Left forelimb (tissue), 1 donor: Measurements from ENCODE around the gene DMPK.
A peak's percentile ranks its signal among the peaks of the same experiment; 100 is the strongest.

Source experiments
- DNase-seq: peaks from one replicate; pipeline ENCODE4 v3.0.0-alpha.2; 2018; ENCODE audit warnings: low spot score

The DMPK gene, protein sequence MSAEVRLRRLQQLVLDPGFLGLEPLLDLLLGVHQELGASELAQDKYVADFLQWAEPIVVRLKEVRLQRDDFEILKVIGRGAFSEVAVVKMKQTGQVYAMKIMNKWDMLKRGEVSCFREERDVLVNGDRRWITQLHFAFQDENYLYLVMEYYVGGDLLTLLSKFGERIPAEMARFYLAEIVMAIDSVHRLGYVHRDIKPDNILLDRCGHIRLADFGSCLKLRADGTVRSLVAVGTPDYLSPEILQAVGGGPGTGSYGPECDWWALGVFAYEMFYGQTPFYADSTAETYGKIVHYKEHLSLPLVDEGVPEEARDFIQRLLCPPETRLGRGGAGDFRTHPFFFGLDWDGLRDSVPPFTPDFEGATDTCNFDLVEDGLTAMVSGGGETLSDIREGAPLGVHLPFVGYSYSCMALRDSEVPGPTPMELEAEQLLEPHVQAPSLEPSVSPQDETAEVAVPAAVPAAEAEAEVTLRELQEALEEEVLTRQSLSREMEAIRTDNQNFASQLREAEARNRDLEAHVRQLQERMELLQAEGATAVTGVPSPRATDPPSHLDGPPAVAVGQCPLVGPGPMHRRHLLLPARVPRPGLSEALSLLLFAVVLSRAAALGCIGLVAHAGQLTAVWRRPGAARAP

DNA sequence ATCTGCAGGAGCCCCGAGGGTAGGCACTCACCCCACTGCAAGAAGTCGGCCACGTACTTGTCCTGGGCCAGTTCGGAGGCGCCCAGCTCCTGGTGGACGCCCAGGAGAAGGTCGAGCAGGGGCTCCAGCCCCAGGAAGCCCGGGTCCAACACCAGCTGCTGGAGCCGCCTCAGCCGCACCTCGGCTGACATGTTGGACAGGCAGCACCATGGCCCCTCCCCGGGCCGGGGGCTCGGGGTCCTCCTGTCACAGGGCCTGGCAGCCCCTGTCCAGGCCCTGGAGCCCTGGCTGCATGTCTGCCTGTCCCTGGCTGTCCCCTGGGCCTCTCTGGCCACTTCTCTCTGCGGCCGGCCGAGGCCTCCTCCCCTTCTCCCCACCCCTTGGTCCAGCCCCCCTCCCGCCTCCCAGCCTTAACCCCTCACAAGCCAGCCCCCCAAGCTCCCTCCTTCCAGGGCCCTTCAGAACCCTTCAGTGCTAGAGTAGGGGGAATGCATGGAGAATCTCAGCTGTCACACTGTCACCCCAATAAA lies at the start of gene DMPK:
Gene DMPK (minus strand): TSS at position 329 of the 530 bp plus-strand sequence. CDS start 138 bp downstream, at position 191.
- peak; percentile 73 for DNase-seq

DNA sequence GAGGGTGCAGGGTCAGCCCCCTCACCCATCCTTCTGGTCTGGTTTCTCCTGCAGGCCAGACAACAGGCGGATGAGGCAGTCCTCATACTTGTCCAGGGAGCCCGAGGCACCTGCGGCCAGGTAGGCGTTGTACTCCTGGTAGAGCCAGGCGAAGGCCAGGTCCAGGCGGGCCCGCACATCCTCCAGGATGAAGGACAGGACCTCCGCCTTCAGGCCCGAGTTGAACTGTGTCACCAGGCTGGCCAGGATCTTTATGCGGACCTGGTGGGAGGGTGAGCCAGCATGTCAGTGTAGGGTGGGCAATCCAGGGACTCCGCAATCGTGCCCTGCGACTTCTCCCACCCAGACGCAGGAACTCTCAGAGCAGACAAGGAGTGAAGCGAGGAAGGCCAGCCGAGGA lies 46.7 kb upstream of the DMPK start:
- DNase-seq = no peak

DNA sequence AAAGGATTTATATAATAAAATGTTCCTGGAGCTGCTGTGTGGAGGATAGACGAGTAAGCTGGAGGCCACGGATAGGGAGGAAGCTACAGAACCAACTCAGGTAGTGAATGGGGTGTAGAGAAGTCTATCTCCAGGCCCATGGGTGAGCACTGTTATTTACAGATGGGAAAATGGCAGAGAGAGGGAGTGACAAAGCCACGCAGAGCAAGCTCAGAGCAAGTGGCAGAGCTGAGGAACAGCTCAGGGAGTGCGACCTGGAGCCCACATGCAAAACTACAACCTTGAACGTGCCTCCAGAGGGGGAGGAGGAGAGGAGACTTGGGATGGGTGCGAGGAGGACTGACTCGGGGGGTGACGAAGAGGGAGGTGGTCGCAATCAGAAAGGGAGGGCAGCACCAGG lies 46.2 kb upstream of the DMPK start:
- no peak for DNase-seq

DNA sequence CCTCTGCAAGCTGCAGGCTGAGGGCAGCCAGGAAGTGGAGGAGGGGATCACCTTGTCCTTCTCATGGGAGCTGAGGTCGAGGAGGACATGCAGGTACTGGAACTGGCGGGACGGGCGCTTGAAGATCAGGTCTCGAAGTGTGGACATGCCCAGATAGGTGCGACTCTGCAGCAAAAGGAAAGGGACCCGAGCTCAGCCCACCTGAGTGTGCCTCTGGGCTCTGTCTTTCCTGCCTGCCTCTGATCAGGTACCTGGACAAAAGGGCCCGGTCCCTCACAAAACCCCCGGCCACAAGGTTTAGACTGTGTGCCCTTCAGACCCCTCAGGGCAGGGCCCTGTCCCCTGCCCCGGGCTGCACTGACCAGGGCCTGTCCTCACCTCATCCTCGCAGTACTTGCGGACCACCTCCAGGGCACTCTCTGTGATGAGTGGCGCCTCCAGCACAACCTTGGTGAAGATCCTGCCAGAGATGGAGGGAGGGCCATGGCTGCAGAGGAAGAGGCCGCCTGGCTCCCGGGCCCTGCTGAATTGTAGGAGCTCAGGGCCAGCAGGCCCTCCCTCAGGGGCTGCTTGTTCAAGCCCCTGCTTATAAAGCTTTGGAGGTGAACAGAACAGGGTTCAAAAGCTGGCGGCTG lies 45.3 kb upstream of the DMPK start:
- no peak for DNase-seq

DNA sequence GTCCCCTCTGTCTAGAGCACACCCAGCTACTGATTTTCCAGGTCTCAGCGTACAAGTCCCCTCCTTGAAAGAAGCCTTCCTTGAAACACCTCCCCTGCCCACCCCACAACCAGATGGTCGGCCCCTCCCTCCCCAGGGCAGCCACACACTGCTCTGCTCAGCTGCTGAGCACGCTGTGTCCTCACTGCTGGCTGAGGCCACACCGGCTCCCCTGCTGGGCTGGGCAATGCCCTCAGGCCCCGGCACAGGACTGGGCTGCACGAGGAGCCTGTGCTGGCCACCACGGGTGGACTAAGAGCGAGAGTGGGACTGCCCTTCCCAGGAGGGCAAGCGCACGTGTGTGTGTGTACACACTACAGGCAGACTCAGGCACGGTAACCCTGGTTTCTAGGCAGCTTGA lies 44.6 kb upstream of the DMPK start:
- no peak for DNase-seq

DNA sequence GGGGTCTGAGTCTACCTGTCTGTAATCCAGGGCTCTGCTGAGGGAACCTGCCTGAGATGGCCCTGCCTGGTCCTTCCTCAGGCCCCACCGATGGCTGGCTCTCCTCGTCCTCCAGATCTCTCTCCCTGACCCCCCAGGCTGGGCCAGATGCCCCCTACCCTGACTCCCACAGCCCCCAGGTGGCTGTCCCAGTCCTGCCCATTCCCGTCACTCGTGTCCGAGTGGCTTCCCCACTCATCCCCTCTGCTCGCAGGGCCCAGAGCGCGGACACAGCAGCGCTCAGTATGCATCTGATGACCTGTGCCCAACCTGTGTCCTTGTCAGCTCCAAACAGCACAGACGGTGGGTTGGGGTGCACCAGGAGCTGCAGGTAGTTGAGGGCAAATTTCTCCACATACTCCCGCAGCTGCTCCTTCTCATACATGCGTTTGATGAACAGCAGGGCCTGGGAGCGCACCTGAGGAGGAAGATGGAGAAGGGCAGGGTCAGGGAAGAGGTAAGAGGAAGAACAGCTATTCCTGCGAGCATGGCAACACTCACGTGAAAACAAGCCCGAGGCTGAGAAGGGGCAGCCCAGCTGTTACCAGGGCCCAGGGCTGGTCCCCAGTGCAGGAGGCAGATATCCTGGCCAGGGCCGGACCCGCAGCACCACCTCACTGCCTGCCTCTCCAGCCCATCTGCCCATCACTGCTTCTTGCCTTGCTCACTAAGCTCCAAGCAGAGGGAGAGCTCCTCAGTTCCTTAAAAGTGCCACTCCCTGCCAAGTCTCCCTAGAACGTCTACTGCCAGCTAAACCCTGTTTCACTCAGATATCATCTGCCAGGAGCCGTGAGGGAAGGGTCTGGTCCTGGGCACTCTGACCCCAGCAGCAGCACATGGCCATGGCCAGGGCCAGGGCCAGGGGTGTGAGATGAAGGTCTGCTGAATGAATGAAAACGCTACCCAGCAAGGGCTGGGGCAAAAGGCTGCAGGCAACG lies 43.9 kb upstream of the DMPK start:
- no peak for DNase-seq

DNA sequence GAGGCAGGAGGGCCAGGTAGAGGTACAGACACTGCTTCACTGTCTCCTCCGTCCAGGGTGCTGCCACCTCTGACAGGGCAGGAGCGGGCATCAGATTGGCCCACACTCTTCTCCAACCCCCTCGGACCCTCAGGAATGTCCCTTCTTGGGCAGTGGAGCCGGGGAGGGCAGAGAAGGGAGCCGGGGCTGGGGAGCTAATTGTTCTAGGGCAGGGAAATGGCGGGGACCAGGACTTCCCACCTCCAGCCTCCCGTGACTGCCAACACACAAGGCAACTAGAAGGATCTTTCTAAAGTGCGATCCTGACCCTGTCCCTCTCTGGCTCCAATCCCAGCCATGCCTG lies 42.9 kb upstream of the DMPK start:
- no peak for DNase-seq

DNA sequence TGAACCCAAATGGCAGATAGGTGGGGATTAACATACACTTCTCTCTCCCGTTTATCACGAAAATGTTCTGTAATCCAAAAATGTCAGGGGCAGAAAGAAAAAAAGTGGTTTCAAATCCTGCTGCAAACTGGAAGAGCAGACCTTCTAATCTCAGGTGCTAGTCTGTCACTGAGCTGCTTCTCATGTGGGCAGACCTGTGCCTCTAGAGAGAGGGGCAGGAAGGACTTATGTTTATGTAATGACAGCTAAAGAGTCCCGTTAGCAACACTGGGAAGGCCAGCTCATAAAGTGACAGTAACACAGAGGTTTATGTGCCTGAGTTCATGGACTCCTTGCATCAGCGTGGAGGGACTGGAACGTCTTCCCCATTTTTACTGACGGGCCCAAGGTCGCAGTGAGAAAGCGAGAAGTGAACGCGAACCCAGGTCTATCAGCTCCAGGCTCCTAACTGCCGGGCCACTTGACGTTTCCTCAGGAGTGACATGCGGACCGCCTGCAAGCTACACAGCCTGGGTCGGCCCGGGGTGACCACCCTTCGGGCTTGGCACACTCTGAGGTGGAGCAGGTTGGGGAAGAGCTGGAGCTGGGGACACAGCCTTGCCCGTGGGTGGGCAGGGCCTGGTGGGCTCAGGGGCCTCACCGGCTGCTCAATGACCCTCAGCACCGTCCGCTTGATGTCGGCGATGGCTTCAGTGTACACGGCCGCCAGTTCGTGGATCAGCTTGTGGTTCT lies 42.4 kb upstream of the DMPK start:
- DNase-seq = no peak

DNA sequence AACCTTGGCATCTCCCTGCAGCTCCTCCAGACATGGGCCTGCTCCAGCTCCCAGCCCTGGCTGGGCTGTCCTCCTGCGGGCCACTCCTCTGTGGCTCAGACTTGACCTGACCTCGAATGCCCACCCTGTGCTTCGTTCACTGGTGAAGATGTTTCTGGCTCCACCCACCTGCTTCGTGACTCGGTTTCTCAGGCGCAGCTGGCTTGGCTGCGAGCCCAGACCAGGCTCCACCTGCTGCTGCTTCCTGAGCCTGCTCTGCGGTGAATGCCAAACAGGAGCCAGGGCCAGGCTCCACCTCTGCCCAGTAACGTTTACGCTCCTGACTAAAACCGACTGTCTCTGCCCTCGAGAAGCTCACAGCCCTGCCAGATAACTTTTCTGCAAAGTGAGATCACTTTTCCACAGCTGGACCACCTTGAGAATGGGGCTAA lies 41.8 kb upstream of the DMPK start:
- no peak for DNase-seq

DNA sequence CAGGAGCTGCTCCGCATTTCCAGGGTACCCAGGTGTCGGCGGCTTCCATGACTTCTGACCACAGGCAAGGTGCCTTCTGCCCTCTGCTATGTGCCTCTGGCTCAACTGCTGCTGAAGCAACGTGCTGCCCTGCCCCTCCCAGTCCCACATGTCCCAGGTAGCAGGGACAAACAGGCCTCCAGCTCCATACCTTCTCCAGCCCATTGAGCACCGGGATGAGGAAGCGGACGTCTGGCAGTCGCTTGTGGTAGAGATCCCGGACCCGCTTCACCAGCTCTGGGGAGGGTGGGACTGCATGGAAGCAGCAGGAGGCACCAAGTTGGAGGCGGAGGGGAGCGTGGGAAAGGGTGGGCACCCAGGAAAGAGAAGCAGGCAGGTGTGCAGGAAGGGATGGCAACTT lies 40.9 kb upstream of the DMPK start:
- no peak for DNase-seq

DNA sequence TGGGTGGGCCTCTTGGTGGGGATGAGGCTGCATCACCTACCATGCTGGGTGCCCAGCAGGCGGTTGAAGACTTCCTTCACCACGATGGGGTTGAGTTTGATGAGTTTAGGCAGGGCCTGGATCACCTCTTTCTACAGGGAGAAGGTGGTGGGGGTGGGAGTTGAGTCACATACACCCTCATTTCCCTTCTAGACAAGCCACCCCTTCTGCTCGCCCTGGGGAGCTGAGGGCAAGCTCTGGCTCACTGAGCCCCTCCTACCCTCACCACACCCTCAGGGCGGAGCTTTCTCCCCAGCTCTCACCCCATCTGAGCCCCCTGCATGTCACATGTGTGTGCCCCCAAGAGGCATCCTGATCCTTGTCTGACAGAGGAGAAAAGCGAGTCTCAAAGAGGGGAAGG lies 40.4 kb upstream of the DMPK start:
- DNase-seq = no peak

DNA sequence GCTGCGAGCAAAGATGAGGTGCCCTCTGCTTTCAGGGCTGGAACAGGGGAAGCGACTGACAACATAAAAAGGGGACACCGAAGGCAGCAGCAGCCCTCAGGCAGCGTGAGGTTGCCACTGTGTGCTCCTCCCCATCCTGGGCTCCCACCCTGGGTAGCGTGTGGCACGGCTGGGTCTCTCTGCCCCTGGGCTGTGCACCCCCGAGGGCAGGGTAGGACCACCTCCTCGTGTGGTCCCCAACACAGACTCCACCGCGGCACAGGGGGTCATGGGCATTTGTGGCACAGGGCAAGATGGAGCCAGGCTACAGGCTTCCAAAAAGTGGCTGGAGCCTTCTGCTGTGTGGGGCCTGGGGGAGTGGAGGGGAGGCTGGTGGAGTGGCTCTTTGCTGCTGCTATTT lies 39.3 kb upstream of the DMPK start:
- DNase-seq = no peak

DNA sequence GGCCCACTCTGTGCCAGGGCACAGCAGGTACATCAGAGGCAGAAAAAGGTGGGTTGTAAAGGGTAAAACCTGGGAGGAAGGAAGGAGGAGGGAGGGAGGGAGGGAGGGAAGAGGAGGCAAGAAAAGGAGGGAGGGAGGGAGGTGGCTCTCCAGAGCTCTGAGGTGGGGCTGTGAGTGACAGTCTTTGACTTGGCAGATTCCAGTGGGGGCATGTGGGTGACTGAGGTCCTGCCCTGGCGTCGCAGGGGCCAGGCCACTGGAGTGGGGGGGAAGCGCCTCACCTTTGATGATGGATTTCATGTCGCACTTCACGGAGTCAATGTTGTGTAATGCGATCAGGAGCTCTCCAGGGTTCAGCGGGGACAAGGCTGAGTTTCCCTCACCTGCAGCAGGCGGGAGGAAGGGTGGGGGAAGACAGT lies 38.8 kb upstream of the DMPK start:
- DNase-seq = no peak

DNA sequence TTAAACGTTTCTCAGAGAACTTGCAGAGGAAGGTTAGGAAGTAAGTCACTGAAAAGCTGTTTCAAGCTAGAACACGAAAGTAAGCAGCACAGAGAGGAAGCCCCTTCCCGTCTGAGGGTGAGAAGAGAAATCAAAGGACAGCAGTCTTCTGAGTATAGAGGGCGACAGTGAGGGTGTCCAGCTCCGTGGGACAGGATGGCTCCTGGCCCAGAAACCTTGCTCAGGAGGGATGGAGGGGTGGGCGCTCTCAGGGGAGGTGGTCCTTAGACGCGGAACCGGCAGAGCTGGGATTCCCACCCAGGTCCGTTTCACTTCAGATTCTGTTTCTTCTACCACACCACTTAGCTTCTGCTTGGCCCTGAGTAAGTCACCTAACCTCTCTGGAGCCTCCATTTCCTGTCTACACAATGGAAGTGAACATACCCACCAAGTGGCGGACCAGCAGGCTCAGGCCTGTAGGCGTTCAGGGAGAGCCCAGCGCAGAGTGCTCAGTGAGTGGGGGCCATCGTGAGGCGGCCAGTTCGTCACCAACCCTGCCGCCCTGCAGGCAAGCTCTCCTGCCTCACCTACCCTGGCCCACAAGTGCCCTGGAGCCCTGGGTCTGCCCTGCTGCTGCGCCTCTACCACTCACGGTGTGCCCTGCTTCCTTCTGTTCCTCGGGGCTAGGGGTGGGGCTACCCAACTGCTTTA lies 38.3 kb upstream of the DMPK start:
- DNase-seq = no peak

DNA sequence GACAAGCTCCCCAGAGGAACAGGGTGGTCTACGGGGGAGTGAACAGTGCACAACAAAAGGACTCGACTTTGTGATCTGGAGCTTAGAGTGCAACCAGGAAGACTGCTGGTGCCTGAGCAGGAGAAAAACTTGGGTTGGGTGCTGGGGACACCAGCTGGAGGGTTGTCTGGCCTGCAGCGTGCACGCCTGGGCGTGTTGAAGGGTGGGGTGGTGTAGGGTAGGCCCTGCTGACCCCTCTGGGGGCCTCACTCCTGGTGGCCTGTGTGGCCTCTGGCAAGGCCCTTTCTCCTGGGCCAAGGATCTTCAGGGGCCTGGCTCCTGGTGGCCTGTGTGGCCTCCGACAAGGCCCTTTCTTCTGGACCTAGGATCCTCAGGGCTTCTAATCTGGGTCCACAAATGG lies 37.5 kb upstream of the DMPK start:
- no peak for DNase-seq

DNA sequence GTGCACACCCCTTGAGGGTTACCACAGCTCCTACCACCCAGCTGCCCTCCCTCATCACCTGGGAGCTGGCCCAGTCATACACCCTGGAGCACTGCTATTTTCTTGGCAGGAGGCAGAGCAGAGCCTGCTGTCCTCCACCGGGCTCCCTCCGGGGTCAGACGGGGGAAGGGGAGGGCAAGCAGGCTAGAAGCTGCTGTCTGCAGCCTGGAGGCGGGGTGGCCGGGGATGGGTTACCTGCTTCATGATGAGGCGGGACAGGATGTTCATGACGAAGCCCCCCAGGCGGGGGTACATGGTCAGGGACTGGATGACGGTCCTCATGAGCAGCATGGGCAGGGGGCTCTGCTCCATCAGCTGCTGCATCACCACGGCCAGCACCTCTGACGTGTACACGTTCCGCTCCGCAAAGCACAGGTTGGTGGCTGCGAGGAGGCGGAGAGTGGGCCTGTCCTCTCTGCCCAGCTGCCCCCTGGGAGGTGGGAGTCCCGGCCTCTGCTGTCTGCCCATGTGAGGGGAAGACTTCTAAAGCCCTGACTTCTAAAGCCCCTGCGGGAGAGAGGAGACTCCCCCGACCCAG lies 35.5 kb upstream of the DMPK start:
- DNase-seq = no peak

DNA sequence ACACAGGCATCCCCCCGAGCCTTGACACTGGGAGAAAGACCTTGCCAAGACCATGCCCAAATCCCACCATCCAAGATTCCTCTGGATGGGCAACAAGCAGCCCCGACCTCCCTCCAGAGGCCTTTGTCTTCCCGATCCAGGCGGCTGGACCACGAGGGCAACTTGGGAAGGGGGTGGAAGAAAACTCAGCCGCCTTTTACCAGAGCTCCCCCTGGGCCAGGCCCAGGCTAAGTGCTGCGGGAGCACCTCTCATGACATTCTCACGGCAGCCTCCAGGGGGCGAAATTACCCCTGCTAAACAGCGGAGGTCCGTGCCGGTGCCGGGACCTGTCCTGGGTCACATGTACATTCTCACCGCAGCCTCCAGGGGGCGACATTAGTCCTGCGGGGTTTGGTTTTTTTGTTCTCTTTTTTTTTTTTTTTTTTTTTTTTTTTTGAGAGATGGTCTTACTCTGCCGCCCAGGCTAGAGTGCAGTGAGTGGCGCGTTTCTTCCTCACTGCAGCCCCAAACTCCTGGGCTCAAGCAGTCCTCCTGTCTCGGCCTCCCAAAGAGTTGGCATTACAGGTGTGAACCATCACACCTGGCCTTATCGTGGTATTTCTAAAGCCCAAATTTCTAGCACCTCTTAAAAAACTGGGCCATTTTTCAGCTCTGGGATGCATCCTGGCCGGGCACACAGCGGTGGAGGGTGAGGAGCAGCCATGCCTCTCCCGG lies 34.9 kb upstream of the DMPK start:
- DNase-seq = peak; percentile 93

DNA sequence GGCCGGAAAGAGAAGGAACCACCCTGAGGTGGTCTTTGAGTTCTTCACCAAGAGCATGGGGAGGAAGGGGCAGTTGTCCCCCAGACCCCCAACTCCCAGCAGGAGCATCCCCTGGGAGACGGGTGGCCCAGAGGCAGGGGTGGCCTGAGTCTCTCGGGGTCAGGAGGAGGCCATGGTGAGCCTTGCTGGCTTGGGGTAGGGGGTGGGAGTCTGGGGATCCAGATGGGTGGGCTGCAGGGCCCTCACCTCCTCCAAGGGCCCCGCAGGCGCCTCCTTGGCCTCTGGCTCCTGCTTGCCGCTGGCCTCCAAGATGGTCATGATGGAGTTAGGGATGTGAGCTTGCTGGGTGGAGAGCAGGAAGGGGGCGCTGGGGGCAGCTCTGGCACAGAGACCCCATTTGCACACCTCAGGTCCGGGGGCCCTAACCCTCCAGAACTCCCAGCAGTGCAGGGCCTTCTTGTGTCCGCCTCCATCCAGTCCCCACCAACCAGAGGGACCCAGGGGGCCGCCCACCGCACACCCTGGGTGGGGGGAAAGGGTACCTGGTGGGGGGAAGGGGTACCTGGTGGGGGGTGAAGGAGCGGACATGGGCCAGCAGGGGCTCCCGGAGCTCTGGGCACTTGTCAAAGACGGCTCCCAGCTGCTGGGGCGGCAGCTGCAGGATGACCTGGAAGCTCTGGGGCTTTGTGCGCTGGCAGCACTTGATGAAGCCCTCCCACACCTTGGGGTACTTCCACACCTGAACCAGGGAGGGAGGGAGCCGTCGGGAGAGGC lies 34.1 kb upstream of the DMPK start:
- no peak for DNase-seq
